GM12878 (cell line): Measurements from ENCODE around the gene APBB1IP. TPM values are rescaled to one million over a fixed set of nuclear protein-coding genes. Genes with fewer than 3 reads are reported as not detected.

Source experiments
- ASH2L ChIP-seq: fragments of 300-600, 200-600 bp; sonication (generic); IDR thresholded peaks from 2 replicates; pipeline ENCODE4 v1.6.1; 2017; ENCODE audit warnings: low read depth, mild to moderate bottlenecking, borderline replicate concordance
- CHD1 ChIP-seq: IDR thresholded peaks from 2 replicates; pipeline ENCODE4 v1.6.1; 2012; ENCODE audit warnings: low read depth, low read length, improper control_type of control experiment
- ETV6 ChIP-seq, 2 experiments: fragments of 450-650 bp in 1 of 2; IDR thresholded peaks in 1 of 2; conservative IDR thresholded peaks in 1 of 2; 2 replicates each; pipeline ENCODE4 v1.6.1; 2014; ENCODE audit warnings: antibody characterized with exemption in 1 of 2, borderline replicate concordance in 1 of 2, low read depth in 1 of 2, mild to moderate bottlenecking in 1 of 2, moderate library complexity in 1 of 2
- HDAC6 ChIP-seq: fragments of 200-600 bp; sonication (generic); IDR thresholded peaks from one replicate; pipeline ENCODE4 v1.8.0; 2017; ENCODE audit warnings: antibody characterized with exemption; ENCODE audit not compliant: unreplicated experiment
- IKZF1 ChIP-seq: fragments of 450-650 bp; conservative IDR thresholded peaks from 2 replicates; pipeline ENCODE4 v1.6.1; 2017; ENCODE audit warnings: antibody characterized with exemption, mild to moderate bottlenecking
- IKZF2 ChIP-seq, 2 experiments: fragments of 450-650 bp; IDR thresholded peaks; 2 replicates each; pipeline ENCODE4 v1.6.1; 2017; ENCODE audit warnings: mild to moderate bottlenecking in 2 of 2, moderate library complexity in 2 of 2
- JUNB ChIP-seq: IDR thresholded peaks from 2 replicates; pipeline ENCODE4 v1.6.1; 2016; ENCODE audit warnings: antibody characterized with exemption, mild to moderate bottlenecking
- LARP7 ChIP-seq: fragments of 450-650 bp; IDR thresholded peaks from 2 replicates; pipeline ENCODE4 v1.6.1; 2017; ENCODE audit warnings: mild to moderate bottlenecking
- MTA3 ChIP-seq: IDR thresholded peaks from 2 replicates; pipeline ENCODE4 v1.6.1; 2012; ENCODE audit warnings: low read length, inconsistent platforms, borderline replicate concordance
- MYB ChIP-seq: fragments of 150-350 bp; IDR thresholded peaks from 2 replicates; pipeline ENCODE4 v1.6.1; 2014; ENCODE audit warnings: mild to moderate bottlenecking, low read depth, low read length, borderline replicate concordance
- MYC ChIP-seq: IDR thresholded peaks from 2 replicates; pipeline ENCODE4 v1.6.1; 2011; ENCODE audit warnings: mild to moderate bottlenecking, low read length, moderate library complexity, inconsistent platforms; ENCODE audit not compliant: insufficient read depth, insufficient replicate concordance, insufficient read length, severe bottlenecking
- NFIC ChIP-seq: IDR thresholded peaks from 2 replicates; pipeline ENCODE4 v1.6.1; 2012; ENCODE audit warnings: low read depth, mild to moderate bottlenecking, inconsistent platforms, low read length, moderate library complexity
- NRF1 ChIP-seq: conservative IDR thresholded peaks from 2 replicates; pipeline ENCODE4 v1.6.1; 2011; ENCODE audit warnings: mild to moderate bottlenecking, low read depth, low read length, improper control_type of control experiment
- PAX5 ChIP-seq: IDR thresholded peaks from 2 replicates; pipeline ENCODE4 v1.6.1; 2011; ENCODE audit warnings: low read depth, low read length, borderline replicate concordance
- PAX8 ChIP-seq: fragments of 450-650 bp; IDR thresholded peaks from 2 replicates; pipeline ENCODE4 v1.6.1; 2017; ENCODE audit warnings: mild to moderate bottlenecking, moderate library complexity
- POLR2AphosphoS5 ChIP-seq: IDR thresholded peaks from 2 replicates; pipeline ENCODE4 v1.6.1; 2011; ENCODE audit warnings: mild to moderate bottlenecking, low read length, inconsistent platforms
- PRDM15 ChIP-seq: fragments of 450-650 bp; formaldehyde crosslinking; IDR thresholded peaks from 2 replicates; pipeline ENCODE4 v1.4.0; 2020; ENCODE audit warnings: mild to moderate bottlenecking, moderate library complexity
- SREBF2 ChIP-seq: IDR thresholded peaks from 2 replicates; pipeline ENCODE4 v1.6.1; 2012; ENCODE audit warnings: mild to moderate bottlenecking, low read length
- YY1 ChIP-seq: IDR thresholded peaks from 2 replicates; pipeline ENCODE4 v1.6.1; 2011; ENCODE audit warnings: low read depth, mild to moderate bottlenecking, low read length
- polyA plus RNA-seq, 11 experiments: library from polyadenylated mRNA; depleted of rRNA in 4 of 11; unstranded in 6 of 11; stranded (reverse) in 5 of 11; fragments of >200 nt; fragmentation: Nextera tagmentation in 4 of 11; fragmentation: Illumina TruSeq in 1 of 11; extraction: Ambion mirVana in 4 of 11; extraction: Trizol in 1 of 11; gene quantifications; 1 replicate in 1 of 11; 2 replicates in 10 of 11; pipeline versions ENCODE4 v1.2.1 to v1.2.3, GENCODE V29; 2011 to 2016; ENCODE audit warnings: inconsistent platforms in 2 of 11, missing spikeins in 2 of 11, low read depth in 1 of 11
- total RNA-seq, 4 experiments: library from RNA; depleted of rRNA in 3 of 4; stranded (reverse); fragments of >200 nt in 3 of 4; fragmentation: Illumina TruSeq in 1 of 4; extraction: Trizol in 1 of 4; gene quantifications; 2 replicates each; pipeline versions ENCODE4 v1.2.1 to v1.2.3, GENCODE V29; 2013 to 2021
- TF ChIP-seq, protein P1 (sequence below): fragments of 450-650 bp; IDR thresholded peaks from 2 replicates; pipeline ENCODE4 v1.6.1; 2016; ENCODE audit warnings: mild to moderate bottlenecking
- TF ChIP-seq, protein P2 (sequence below): fragments of 450-650 bp; IDR thresholded peaks from 2 replicates; pipeline ENCODE4 v1.6.1; 2014; ENCODE audit warnings: mild to moderate bottlenecking
- TF ChIP-seq, protein P3 (sequence below): IDR thresholded peaks from 2 replicates; pipeline ENCODE4 v1.6.1; 2012; ENCODE audit warnings: low read depth, low read length, improper control_type of control experiment
- TF ChIP-seq, protein P4 (sequence below): fragments of 450-650 bp; IDR thresholded peaks from 2 replicates; pipeline ENCODE4 v1.6.1; 2017; ENCODE audit warnings: antibody characterized with exemption, mild to moderate bottlenecking, moderate library complexity

Gene APBB1IP
- total and polyA plus RNA-seq, 10 of the 15 experiments (the other 5 are each of a cell fraction or from before 2014, with no cell fraction given), result 7.3 to 67.4 (median 19.9) TPM

- TF ChIP-seq, protein P1, sequence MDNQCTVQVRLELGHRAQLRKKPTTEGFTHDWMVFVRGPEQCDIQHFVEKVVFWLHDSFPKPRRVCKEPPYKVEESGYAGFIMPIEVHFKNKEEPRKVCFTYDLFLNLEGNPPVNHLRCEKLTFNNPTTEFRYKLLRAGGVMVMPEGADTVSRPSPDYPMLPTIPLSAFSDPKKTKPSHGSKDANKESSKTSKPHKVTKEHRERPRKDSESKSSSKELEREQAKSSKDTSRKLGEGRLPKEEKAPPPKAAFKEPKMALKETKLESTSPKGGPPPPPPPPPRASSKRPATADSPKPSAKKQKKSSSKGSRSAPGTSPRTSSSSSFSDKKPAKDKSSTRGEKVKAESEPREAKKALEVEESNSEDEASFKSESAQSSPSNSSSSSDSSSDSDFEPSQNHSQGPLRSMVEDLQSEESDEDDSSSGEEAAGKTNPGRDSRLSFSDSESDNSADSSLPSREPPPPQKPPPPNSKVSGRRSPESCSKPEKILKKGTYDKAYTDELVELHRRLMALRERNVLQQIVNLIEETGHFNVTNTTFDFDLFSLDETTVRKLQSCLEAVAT, result no peak
- TF ChIP-seq IKZF2 (IDR thresholded peaks at IDR 0.05), result peak in 1 of 2 experiments; percentile 21; a peak in 1 of 4 replicates
- TF ChIP-seq SREBF2, result no peak
- TF ChIP-seq NRF1, result no peak
- TF ChIP-seq, protein P2, sequence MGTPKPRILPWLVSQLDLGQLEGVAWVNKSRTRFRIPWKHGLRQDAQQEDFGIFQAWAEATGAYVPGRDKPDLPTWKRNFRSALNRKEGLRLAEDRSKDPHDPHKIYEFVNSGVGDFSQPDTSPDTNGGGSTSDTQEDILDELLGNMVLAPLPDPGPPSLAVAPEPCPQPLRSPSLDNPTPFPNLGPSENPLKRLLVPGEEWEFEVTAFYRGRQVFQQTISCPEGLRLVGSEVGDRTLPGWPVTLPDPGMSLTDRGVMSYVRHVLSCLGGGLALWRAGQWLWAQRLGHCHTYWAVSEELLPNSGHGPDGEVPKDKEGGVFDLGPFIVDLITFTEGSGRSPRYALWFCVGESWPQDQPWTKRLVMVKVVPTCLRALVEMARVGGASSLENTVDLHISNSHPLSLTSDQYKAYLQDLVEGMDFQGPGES, result no peak
- TF ChIP-seq YY1, result no peak
- TF ChIP-seq PAX8, result no peak
- TF ChIP-seq ETV6 (conservative IDR thresholded peaks at IDR 0.05 in 1 of 2, IDR thresholded peaks at IDR 0.05 in 1 of 2; ENCODE audit: borderline replicate concordance in 1 of 2, low read depth in 1 of 2), result no peak
- no peak for TF ChIP-seq ASH2L
- no peak for TF ChIP-seq MYC
- TF ChIP-seq, protein P3, sequence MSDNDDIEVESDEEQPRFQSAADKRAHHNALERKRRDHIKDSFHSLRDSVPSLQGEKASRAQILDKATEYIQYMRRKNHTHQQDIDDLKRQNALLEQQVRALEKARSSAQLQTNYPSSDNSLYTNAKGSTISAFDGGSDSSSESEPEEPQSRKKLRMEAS, result no peak
- no peak for TF ChIP-seq LARP7
- TF ChIP-seq POLR2AphosphoS5, result no peak
- no peak for TF ChIP-seq MYB
- TF ChIP-seq PRDM15 (CRISPR knock-in tag), result no peak
- no peak for TF ChIP-seq MTA3
- TF ChIP-seq PAX5, result peak; percentile 31; the same call in 1 of the 2 replicates
- TF ChIP-seq, protein P4, sequence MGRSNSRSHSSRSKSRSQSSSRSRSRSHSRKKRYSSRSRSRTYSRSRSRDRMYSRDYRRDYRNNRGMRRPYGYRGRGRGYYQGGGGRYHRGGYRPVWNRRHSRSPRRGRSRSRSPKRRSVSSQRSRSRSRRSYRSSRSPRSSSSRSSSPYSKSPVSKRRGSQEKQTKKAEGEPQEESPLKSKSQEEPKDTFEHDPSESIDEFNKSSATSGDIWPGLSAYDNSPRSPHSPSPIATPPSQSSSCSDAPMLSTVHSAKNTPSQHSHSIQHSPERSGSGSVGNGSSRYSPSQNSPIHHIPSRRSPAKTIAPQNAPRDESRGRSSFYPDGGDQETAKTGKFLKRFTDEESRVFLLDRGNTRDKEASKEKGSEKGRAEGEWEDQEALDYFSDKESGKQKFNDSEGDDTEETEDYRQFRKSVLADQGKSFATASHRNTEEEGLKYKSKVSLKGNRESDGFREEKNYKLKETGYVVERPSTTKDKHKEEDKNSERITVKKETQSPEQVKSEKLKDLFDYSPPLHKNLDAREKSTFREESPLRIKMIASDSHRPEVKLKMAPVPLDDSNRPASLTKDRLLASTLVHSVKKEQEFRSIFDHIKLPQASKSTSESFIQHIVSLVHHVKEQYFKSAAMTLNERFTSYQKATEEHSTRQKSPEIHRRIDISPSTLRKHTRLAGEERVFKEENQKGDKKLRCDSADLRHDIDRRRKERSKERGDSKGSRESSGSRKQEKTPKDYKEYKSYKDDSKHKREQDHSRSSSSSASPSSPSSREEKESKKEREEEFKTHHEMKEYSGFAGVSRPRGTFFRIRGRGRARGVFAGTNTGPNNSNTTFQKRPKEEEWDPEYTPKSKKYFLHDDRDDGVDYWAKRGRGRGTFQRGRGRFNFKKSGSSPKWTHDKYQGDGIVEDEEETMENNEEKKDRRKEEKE, result no peak
- peak; percentile 53 for TF ChIP-seq NFIC
- no peak for TF ChIP-seq CHD1
- no peak for TF ChIP-seq JUNB
- 0 out of 2 replicates have a peak, but pooled peaks have one; percentile 30 for TF ChIP-seq IKZF1
- TF ChIP-seq HDAC6, result no peak
Observed at GRCh38 chr10:26544932-26545331, 106.8 kb downstream of the APBB1IP start (continued).
